Renal pelvis (tissue), 4 donors: ENCODE results near the gene KCTD16. TPM values are rescaled to one million over a fixed set of nuclear protein-coding genes. Genes with fewer than 3 reads are reported as not detected.

Experiments
- DNase-seq: peaks from one replicate; pipeline ENCODE4 v3.0.0-alpha.2; 2013
- polyA plus RNA-seq, 3 donors: library from polyadenylated mRNA; unstranded; fragments of 120-200 nt; gene quantifications; one replicate each; pipeline ENCODE4 v1.2.1, GENCODE V29; 2013; ENCODE audit not compliant: insufficient read length in 3 of 3

KCTD16 gene
- polyA plus RNA-seq, 3 donors, result 2.3 to 2.8 (median 2.7) TPM

DNA sequence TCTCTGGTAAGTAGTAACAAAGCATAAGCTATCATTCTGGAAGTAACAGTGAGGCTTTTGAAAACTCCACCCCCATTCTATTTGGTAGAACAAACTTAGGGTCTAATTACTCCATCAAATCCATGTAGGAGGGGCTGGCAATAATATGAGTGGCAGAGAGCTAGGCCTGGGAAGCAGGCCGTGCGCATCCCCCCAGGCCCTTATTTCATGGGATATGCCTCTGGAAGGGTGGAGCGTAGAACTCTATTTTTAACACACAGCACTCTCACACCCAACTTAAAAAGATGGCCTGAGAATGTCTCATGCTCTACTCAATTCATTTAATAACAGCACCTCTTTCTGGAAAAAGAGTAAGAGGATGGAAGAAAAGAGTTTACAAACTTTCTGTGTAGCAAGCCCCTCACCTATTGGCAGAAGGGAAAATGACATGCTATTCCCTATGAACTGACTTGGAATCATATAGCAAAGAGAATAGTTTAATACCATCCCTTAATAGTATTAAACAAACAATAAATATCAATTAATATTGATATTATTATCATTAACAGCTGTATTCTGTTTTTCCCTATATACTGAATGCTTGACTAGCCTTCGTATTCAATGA is 233.2 kb downstream of the KCTD16 start:
- DNase-seq, result no peak

GRCh38 chr5:144404672-144405071 is 234.0 kb downstream of the KCTD16 start:
- no peak for DNase-seq

DNA sequence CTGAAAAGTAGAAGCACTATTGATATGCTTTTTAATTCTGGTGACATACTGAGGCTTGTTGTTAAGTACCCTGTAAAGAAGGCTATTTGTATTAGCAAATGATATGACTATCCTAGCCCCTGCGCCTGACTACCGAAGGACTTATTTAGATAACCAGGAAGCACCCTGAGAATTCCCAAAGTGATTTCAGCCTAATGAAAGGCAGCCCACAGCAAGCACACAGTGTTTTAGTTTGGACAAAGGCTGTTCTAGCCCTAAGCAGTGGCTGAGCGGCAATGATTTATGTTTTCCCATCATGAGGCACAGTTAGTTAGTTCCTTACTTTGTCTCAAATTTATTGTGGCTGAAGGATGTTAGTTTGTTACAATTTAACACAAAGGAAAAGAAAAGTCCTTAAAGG is 235.3 kb downstream of the KCTD16 start:
- DNase-seq, result peak; percentile 23

DNA sequence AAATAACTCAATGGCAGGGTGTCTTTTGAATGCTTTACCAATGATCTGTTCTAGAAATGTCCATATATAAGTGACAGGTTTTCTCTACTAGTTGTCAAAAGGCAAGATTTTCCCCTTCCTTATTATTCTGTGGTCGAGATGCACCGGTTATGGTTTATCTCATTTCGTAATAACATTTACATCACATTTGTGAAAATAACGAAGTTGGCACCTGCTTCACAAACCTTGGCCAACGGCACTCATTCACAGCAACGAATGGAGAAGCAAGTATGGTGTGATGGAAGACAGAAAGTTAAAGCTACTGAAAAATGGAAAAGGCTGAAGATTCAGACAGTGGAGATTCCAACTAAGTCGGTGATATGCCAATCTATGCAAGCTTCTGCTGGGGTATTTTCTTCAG is 235.8 kb downstream of the KCTD16 start:
- no peak for DNase-seq

DNA sequence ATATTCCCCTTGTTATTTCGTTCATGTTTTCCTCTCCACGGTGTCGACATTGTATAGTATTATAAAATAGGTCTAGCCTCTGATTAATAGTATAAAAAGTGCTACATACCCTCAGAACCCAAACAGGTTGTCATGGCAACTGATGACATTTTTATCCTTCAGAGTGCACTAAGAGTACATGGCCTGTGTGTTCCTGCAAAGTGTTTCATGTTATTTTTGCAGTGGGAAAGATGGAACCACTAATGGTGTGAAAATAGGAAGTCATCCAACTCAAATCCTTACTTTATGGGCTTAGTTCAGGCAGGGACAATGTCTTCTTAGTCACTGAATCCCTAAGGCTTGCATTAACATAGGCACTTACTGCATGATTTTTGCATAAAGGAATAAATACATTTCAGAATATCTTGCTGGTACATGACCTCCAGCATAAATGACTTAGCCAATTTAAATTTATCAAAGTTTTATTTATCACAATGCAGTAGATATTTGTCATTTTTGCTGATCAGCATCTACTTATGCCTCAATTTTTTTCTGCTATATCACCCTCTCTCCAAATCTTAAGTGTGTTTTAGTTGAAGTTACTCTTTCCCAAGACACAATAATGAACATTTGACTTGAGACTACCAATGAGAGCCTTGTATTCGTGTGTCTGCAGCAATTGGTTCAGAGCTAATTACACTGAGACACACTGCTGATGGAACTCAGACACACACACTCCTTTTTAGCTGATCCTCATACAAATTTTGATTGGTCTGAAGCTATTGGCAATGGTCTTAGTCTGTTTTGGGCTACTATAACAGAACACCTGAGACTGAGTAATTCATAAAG is 243.7 kb downstream of the KCTD16 start:
- no peak for DNase-seq

DNA sequence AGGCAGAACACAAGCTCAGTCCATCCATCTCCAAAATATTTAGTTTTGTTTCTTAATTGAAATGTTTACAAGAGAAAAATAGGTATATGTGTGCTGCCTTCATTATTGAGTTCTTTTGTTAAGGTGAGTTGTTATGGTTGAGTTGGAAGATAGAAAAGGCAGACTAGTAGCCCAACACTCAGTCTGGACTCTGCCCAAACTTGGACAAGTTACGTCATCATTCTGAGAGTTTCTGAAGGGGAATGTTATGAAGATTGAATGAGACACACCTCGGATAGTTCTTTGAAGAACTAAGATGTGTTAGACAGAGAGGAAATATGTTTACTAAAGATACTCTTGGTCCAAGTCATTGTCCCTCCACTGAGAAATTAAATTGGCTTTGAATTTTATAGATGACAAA is 245.5 kb downstream of the KCTD16 start:
- no peak for DNase-seq

GRCh38 chr5:144418719-144419118 is 248.0 kb downstream of the KCTD16 start:
- DNase-seq, result no peak

GRCh38 chr5:144421411-144421810 is 250.7 kb downstream of the KCTD16 start:
- DNase-seq, result no peak

GRCh38 chr5:144422018-144422727 is 251.5 kb downstream of the KCTD16 start:
- no peak for DNase-seq

DNA sequence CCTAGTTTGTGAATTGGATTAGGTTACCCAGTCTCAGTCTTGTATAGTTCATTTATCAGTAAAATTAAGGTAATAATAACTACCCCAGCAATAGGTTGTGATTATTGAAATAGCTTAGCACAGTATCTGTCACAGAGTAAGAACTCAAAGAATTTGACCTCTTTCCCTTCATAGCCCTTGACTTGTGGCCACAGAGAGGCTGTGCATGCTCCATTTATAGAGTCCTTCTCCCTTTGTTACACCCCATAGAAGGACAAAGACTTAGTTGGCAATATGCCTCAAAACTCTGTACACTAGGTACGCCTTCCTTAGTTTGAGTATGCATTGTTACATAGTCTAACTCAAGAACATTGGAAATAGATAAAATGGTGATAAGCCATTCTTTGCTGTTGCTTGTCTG is 257.2 kb downstream of the KCTD16 start:
- DNase-seq, result no peak

DNA sequence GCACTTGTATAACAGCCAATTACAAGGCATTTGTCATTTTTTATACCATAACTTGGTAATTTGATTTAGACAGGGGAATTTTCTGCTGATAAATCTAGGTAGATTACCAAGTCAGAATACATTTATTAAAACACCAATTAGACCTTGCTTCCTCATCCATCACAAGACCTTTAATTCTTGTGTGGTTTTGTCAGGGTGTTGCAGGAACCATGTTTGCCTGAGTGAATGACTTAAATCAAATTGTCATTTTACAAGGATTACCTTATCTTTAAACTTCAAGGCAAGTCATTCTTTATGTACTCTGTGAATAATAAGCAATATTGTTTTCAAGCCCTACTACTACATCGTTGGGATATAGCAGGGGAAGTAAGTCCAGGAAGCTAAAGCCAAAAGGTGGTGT is 257.7 kb downstream of the KCTD16 start:
- DNase-seq, result no peak

GRCh38 chr5:144429405-144429804 is 258.7 kb downstream of the KCTD16 start:
- no peak for DNase-seq

- DNase-seq, result no peak
Measured at GRCh38 chr5:144429905-144430304, 259.2 kb downstream of the KCTD16 start.

GRCh38 chr5:144433140-144433822 is 262.6 kb downstream of the KCTD16 start:
- DNase-seq, result no peak

GRCh38 chr5:144433893-144434292 is 263.2 kb downstream of the KCTD16 start:
- no peak for DNase-seq

- DNase-seq, result no peak
Measured at GRCh38 chr5:144436007-144436406, 265.3 kb downstream of the KCTD16 start.

- DNase-seq, result no peak
Measured at GRCh38 chr5:144438237-144438636, 267.6 kb downstream of the KCTD16 start.

DNA sequence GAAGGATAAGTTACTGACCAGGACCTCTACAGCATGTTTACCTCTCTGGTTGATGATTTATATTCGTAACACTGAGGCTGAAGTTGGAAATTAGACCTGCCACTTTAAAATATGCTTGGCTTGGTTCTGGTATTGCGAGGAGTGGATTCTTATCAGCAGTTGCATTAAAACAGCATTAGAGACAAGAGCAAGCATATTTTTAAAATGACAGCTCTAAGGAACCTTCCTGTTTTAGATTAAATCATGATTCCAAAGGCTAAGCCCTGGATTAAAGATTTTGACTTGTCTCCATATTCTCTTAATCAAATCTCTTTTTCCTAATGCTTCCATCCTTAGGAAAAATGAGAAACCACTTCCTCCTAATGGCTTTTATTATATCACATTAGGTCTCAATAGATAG is 277.8 kb downstream of the KCTD16 start:
- no peak for DNase-seq

DNA sequence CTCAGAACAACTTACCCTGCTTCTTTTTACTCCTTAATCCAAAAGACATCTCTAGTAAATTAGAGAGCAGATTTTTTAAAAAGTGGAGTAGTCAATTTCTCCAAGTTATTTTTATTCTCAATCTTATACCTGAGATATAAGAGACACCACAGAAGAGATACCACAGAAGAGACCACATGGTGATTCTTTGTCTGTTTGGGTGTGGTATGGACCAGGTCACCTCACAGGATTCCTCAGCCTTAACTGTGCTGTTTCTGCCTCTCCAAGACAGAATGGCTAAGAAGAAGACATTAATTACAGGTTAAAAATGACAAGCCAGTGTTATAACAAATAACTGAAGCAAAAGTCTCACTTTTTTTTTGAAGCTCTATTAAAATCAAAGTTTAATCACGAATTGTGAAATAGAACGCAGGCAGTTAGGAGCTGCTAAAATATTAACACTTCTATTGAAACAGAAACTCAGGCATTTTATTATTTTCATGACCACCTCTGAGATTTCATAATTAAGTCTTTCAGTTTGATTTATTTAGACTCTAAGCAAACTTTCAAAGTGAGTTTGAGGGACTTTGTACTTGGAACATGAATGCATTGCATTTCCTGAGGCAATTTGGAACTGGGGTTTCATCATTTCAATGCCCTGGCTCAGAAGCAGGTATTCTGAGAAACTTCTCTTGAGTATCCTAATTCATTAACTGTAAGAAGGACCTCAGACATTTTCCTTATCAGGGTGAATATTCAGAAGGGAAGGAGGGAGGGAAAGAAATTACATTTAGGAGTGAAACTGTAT is 280.7 kb downstream of the KCTD16 start:
- DNase-seq, result no peak

DNA sequence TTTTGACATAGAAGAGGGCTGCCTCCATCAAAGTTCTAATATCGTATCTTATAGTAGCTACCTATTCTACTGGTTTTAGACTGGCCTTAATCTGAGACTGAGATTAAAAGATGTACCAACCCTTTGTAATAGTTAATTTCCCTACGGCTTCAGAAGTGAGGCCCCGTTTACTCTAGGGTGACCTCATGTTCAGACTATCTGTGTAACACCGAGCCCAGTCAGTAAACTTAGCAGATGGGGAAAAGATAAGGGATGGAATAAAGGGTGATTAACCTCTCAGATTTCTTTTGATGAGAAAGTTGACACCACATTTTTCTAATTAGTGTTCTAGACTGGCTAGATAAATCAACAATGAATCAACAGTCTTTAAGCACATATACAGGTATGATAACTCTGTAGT is 283.1 kb downstream of the KCTD16 start:
- DNase-seq, result no peak

DNA sequence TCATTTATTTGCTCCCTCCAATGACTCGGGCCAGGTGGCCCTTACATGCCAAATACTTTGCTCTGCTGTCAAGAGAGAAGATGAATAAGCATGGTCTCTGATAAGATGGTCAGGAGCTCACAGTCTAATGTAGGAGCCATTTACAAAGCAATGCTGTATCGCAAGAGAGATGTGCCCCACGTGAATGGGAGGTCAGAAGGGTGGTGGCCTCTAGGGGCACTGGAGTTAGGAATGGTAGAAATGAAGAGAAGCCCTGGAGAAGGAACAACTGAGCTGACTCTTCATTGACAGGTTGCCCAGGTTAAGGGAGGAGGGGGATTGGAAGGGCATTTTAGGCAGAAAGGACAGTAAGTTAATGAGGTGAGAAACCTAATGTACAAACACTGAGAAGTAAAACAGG is 286.5 kb downstream of the KCTD16 start:
- no peak for DNase-seq

GRCh38 chr5:144458216-144458615 is 287.5 kb downstream of the KCTD16 start:
- DNase-seq, result no peak
